ENCODE measurements around the gene TCP11. TPM values are rescaled to one million over a fixed set of nuclear protein-coding genes. Genes with fewer than 3 reads are reported as not detected.

TCP11 gene
- total RNA-seq, 4 donors from 2014 or later, result not detected

DNA sequence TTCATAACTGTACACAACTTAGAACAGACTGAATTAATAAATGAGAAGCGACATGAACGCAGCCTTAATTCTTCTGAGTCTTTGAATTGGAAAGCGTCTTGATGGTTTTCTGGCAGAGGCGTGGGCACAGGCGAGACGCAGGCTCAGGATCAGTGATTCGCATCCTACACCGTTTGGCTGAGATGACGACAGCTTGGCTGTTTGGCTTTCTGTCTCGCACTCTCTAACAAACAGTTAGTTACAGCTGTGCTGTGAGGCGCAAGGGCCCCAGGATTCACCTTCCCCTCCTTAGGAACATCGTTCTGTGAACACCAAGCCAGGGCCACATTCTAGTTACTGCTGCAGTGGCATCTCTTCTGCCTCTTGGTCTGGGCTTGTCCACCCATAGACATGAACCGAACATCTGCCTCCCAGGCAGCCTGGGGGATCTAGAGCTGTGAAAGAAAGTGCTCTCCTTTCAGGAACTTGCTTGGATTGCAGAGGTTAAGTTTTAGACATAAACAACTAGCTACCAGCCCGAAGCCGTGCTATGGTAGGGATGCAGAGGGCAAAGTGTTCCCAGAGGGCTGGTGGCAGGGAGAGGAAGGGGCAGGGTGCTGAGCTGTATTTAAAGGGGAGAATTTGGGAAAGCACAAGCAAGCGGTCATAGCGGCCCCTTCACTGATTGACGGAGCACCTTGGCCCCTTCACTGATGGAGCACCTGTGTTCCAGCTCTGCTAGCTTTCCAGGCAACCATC, 49.6 kb downstream of the TCP11 start:
- peaks cover 0 to 36% (median 0%) of the 10 kb centered on the region in 4 donors for H3K4me1 ChIP-seq
- no peaks in the 10 kb centered on the region for H3K9me3 ChIP-seq
- H3K27me3 ChIP-seq, result no peaks in the 10 kb centered on the region
- TF ChIP-seq POLR2A (IDR thresholded peaks at IDR 0.05), result no peak
- no peak for TF ChIP-seq CTCF (IDR thresholded peaks at IDR 0.05)
- no peak overlapping the region for H3K4me3 ChIP-seq
- H3K36me3 ChIP-seq, result peaks cover 0 to 35% (median 0%) of the 10 kb centered on the region in 3 donors
- H3K27ac ChIP-seq, result peak overlapping the region in 2 of 4 donors; percentile 31
- DNase-seq, result peak in 1 of 3 donors; percentile 44

DNA sequence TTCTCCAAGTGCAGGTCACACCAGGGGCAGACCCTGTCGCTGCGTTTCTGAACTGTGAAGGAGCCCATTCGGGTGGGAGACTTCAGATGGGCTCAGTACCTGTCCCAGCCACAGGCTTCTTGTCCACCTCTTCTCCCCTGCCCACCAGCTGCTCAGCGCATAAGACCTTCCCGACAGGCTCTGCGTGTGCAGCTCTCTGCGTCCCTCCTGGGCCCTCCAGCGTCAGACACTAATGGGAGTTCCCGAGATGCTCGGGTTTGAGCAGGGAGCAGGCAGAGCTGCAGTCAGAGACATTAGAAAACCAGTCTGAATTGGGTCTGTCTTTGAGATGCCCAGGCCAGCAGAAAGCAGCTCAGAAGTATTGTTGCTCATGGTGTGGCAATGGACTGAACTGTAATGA, 50.4 kb downstream of the TCP11 start:
- peak in 1 of 3 donors; percentile 27 for DNase-seq
- Histone ChIP-seq H3K4me1 (peaks cover 0 to 30% (median 0%) of the 10 kb centered on the region in 4 donors), H3K27me3 (no peaks in the 10 kb centered on the region), H3K27ac (peak overlapping the region in 1 of 4 donors; percentile 31), H3K9me3 (no peaks in the 10 kb centered on the region), H3K4me3 (no peak overlapping the region), H3K36me3 (peaks cover 0 to 43% (median 0%) of the 10 kb centered on the region in 3 donors)
- TF ChIP-seq POLR2A (IDR thresholded peaks at IDR 0.05) (no peak), CTCF (IDR thresholded peaks at IDR 0.05) (no peak)

- Histone ChIP-seq H3K36me3 (peaks cover 0 to 50% (median 0%) of the 10 kb centered on the region in 3 donors), H3K27ac (peak overlapping the region in 1 of 4 donors; percentile 31)
- TF ChIP-seq CTCF (IDR thresholded peaks at IDR 0.05) (no peak), POLR2A (IDR thresholded peaks at IDR 0.05) (no peak)
Observed at GRCh38 chr6:35089935-35090505, 51.1 kb downstream of the TCP11 start.

GRCh38 chr6:35089216-35089934, 51.8 kb downstream of the TCP11 start:
- Histone ChIP-seq H3K4me3 (no peak overlapping the region), H3K9me3 (no peaks in the 10 kb centered on the region), H3K36me3 (peaks cover 0 to 56% (median 0%) of the 10 kb centered on the region in 3 donors), H3K27ac (peak overlapping the region in 1 of 4 donors; percentile 31), H3K4me1 (peaks cover 0 to 27% (median 0%) of the 10 kb centered on the region in 4 donors), H3K27me3 (no peaks in the 10 kb centered on the region)
- DNase-seq, result peak in 2 of 3 donors; percentile 38 to 45
- no peak for TF ChIP-seq POLR2A (IDR thresholded peaks at IDR 0.05)
- TF ChIP-seq CTCF (IDR thresholded peaks at IDR 0.05), result no peak

More at GRCh38 chr6:35089935-35090505, 51.1 kb downstream of the TCP11 start:
- H3K9me3 ChIP-seq, result no peaks in the 10 kb centered on the region
- peak in 1 of 3 donors; percentile 42 for DNase-seq
- no peak overlapping the region for H3K4me3 ChIP-seq
- peaks cover 0 to 27% (median 0%) of the 10 kb centered on the region in 4 donors for H3K4me1 ChIP-seq
- H3K27me3 ChIP-seq, result no peaks in the 10 kb centered on the region

DNA sequence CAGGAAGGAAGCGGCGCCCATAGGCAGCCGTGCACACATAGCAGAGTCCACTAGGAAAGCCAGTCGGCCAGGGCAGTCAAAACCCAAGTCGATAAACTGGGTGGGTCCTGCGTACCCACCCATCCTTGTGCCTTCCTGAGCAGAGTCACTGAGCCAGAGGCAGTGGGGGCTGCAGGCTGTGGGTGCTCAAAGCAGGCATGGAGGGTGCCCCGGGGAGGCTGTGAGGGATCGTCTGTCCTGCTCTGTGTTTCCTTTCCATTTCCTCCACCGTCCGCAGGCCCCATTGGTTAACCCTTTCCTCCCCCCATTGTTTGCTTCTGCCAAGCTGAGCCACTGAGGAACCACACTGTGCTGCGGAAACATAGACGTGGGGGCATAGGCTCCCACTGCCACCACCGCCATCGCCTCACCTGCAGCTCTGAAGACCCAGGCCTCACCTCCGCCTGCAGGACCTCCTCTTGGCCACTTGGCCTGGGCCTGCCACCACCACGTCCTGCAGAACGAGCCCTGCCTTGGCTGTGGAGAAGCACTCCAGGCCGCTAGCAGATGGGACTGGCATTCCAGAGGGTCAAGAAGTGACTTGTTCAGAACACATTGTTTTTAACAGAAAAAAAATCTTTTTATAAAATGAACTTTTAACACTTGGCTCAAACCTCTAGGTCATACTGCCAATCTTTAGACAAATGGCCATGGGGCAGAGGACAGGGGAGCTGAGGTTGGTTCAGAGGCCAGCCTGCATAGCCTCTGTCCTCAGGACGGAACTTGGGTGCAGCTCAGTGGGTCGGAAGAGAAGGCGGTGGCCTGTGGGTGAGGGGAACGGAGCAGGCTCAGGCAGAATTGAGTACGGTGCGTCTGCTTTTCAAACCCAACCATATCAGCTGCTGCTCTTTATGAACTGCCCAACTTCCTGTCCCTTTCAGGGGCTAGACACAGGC, 52.6 kb downstream of the TCP11 start:
- H3K4me3 ChIP-seq, result no peak overlapping the region
- peak in 2 of 3 donors; percentile 29 to 40 for DNase-seq
- no peak overlapping the region for H3K27ac ChIP-seq
- no peaks in the 10 kb centered on the region for H3K27me3 ChIP-seq
- H3K9me3 ChIP-seq, result no peaks in the 10 kb centered on the region
- no peak for TF ChIP-seq POLR2A (IDR thresholded peaks at IDR 0.05)
- H3K4me1 ChIP-seq, result peaks cover 0 to 27% (median 0%) of the 10 kb centered on the region in 4 donors
- H3K36me3 ChIP-seq, result peaks cover 0 to 64% (median 0%) of the 10 kb centered on the region in 3 donors

Data from Peyer's patch (tissue), 4 donors.